ENCODE data around the gene DDX60.

DDX60 gene

DNA sequence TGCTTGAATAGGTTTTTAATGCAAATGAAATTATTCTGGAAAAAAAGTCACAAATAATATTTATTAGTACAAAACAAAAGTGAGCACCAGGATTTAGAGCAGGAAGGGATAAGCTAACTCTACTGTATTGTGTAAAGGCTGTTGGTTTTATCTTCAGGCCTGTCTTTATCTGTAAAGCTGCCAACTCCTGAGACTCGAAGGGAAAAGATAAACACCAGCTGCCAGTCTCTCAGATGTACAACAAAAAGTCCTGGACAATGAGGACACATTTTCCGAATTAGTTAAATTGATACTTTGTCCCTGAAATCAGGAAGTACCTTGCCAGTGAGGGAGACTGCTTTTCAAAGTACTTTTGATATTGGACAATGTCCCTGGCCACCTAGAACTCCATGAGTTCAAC lies 8.8 kb downstream of the DDX60 start:
- Histone ChIP-seq H4K20me1 (ENCODE audit: insufficient read depth, low read length) (no peaks in the 10 kb centered on the region), H3K36me3 (ENCODE audit: insufficient read depth, low read length) (no peaks in the 10 kb centered on the region), H3K4me1 (ENCODE audit: insufficient read depth, low read length, severe bottlenecking) (no peaks in the 10 kb centered on the region), H3K9ac (ENCODE audit: low read length) (no peak overlapping the region), H3F3A (ENCODE audit: insufficient read depth, low read length) (no peaks in the 10 kb centered on the region), H3K4me2 (ENCODE audit: low read length) (no peak overlapping the region), H3K27ac (ENCODE audit: low read depth, low read length, poor library complexity, severe bottlenecking) (no peak overlapping the region), H3K79me2 (ENCODE audit: insufficient read depth, low read length) (no peaks in the 10 kb centered on the region), H3K9me3 (ENCODE audit: low read length) (no peaks in the 10 kb centered on the region), H3K27me3 (ENCODE audit: insufficient read depth, low read length) (no peaks in the 10 kb centered on the region), H3K9me2 (ENCODE audit: low read depth, low read length) (no peaks in the 10 kb centered on the region), H3K4me3 (ENCODE audit: low read depth, low read length, poor library complexity, severe bottlenecking) (no peak overlapping the region), H2AFZ (ENCODE audit: low read length) (no peak overlapping the region)
- TF ChIP-seq CTCF (IDR thresholded peaks at IDR 0.05; ENCODE audit: low read length) (no peak), EZH2 (IDR thresholded peaks at IDR 0.05; ENCODE audit: borderline replicate concordance, low read length) (no peak)

DNA sequence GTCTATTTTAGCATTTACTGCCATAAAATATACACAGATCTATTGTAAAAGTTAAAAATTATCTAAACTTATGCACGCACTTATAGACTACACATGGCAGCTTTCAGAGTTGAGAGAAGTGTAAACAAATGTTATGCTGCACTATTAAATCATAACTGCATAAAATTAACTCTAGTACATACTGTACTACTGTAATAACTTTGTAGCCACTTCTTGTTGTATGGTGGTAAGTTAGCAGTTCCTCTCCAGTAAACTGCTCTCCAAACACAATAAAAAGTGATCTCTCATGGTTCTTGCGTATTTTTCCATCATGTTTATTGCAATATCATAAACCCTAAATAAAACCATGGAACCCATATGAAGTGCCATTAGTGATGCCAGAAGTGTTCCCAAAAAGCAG lies 9.6 kb downstream of the DDX60 start:
- Histone ChIP-seq H3K9me3 (ENCODE audit: low read length) (no peaks in the 10 kb centered on the region), H3K79me2 (ENCODE audit: insufficient read depth, low read length) (no peaks in the 10 kb centered on the region), H3K36me3 (ENCODE audit: insufficient read depth, low read length) (no peaks in the 10 kb centered on the region), H4K20me1 (ENCODE audit: insufficient read depth, low read length) (no peaks in the 10 kb centered on the region), H3K27me3 (ENCODE audit: insufficient read depth, low read length) (no peaks in the 10 kb centered on the region), H3K4me3 (ENCODE audit: low read depth, low read length, poor library complexity, severe bottlenecking) (no peak overlapping the region), H3K27ac (ENCODE audit: low read depth, low read length, poor library complexity, severe bottlenecking) (no peak overlapping the region), H3K9ac (ENCODE audit: low read length) (no peak overlapping the region), H3F3A (ENCODE audit: insufficient read depth, low read length) (no peaks in the 10 kb centered on the region), H2AFZ (ENCODE audit: low read length) (no peak overlapping the region), H3K4me1 (ENCODE audit: insufficient read depth, low read length, severe bottlenecking) (no peaks in the 10 kb centered on the region), H3K9me2 (ENCODE audit: low read depth, low read length) (no peaks in the 10 kb centered on the region), H3K4me2 (ENCODE audit: low read length) (no peak overlapping the region)
- TF ChIP-seq EZH2 (IDR thresholded peaks at IDR 0.05; ENCODE audit: borderline replicate concordance, low read length) = no peak
- TF ChIP-seq CTCF (IDR thresholded peaks at IDR 0.05; ENCODE audit: low read length) = no peak

DNA sequence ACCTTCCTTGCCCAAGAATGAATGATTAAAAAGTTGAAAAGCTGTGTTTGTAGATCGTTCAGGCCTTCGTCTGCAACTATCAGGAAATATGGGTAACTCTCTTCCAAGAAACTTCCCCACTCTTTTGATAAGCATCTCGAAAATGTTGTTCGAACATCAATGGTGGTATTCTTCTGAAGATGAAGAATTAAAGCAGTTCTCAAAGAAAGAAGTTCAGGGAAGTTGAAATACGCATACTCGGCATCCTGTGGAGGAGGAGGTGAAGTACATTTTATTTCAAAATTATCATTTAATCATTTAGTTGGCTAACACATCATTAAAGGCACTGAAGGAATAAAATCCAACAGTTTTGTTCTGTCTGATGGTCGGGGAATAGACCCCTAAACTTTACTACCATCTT lies 12.1 kb downstream of the DDX60 start:
- H3K9ac ChIP-seq (ENCODE audit: low read length) = no peak overlapping the region
- H3K4me1 ChIP-seq (ENCODE audit: insufficient read depth, low read length, severe bottlenecking) = no peaks in the 10 kb centered on the region
- no peak overlapping the region for H3K27ac ChIP-seq (ENCODE audit: low read depth, low read length, poor library complexity, severe bottlenecking)
- TF ChIP-seq CTCF (IDR thresholded peaks at IDR 0.05; ENCODE audit: low read length) (no peak), EZH2 (IDR thresholded peaks at IDR 0.05; ENCODE audit: borderline replicate concordance, low read length) (no peak)
- no peaks in the 10 kb centered on the region for H3K9me2 ChIP-seq (ENCODE audit: low read depth, low read length)
- no peaks in the 10 kb centered on the region for H3K9me3 ChIP-seq (ENCODE audit: low read length)
- H3F3A ChIP-seq (ENCODE audit: insufficient read depth, low read length) = no peaks in the 10 kb centered on the region
- H4K20me1 ChIP-seq (ENCODE audit: insufficient read depth, low read length) = no peaks in the 10 kb centered on the region
- no peak overlapping the region for H2AFZ ChIP-seq (ENCODE audit: low read length)
- H3K36me3 ChIP-seq (ENCODE audit: insufficient read depth, low read length) = no peaks in the 10 kb centered on the region
- no peak overlapping the region for H3K4me2 ChIP-seq (ENCODE audit: low read length)
- no peaks in the 10 kb centered on the region for H3K27me3 ChIP-seq (ENCODE audit: insufficient read depth, low read length)
- H3K4me3 ChIP-seq (ENCODE audit: low read depth, low read length, poor library complexity, severe bottlenecking) = no peak overlapping the region
- no peaks in the 10 kb centered on the region for H3K79me2 ChIP-seq (ENCODE audit: insufficient read depth, low read length)

Measured in OCI-LY1 (cell line).